Loucy (cell line): Measurements from ENCODE around the gene ABTB2.

Experiments
- CTCF ChIP-seq: fragments of 200-600 bp; sonication (generic); conservative IDR thresholded peaks from 2 replicates; pipeline ENCODE4 v1.5.1; 2014; ENCODE audit warnings: mild to moderate bottlenecking, antibody characterized with exemption, low read length
- EZH2phosphoT487 ChIP-seq: fragments of 200-600 bp; IDR thresholded peaks from 2 replicates; pipeline ENCODE4 v1.6.1; 2018; ENCODE audit warnings: antibody characterized with exemption, mild to moderate bottlenecking, moderate library complexity, borderline replicate concordance

DNA sequence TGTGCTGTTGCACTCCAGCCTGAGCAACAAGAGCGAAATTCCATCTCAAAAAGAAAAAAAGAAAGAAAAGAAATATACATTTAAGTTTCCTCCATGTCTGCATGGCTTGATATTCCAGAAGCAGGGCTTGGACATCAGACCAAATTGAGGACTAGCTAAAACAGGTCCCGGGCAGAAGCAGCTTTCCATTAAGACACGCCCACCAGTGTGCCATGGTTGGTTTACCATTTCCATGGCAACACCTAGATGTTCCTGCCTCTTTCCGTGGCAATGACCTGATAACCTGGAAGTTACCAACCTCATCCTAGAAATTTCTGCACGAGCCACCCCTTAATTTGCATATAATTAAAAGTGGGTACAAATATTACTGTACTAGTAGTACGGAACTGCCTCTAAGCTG, 141.1 kb downstream of the ABTB2 start:
- TF ChIP-seq CTCF = no peak
- TF ChIP-seq EZH2phosphoT487 = no peak
